ENCODE results near the gene ADGRA1.
"Not testable (repeated sequence)": the region's sequence is repeated elsewhere in the genome, so short reads cannot be mapped to it uniquely, and the experiment has no call there.

The ADGRA1 gene

DNA sequence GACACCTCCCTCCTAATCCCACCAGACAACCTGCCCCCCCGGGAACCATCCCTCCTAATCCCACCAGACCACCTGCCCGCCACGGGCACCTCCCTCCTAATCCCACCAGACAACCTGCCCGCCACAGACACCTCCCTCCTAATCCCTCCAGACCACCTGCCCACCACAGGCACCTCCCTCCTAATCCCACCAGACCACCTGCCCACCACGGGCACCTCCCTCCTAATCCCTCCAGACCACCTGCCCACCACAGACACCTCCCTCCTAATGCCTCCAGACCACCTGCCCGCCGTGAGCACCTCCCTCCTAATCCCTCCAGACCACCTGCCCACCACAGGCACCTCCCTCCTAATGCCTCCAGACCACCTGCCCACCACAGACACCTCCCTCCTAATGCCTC is 23.9 kb downstream of the ADGRA1 start:
- DNase-seq (ENCODE audit: low spot score): not testable (repeated sequence)

DNA sequence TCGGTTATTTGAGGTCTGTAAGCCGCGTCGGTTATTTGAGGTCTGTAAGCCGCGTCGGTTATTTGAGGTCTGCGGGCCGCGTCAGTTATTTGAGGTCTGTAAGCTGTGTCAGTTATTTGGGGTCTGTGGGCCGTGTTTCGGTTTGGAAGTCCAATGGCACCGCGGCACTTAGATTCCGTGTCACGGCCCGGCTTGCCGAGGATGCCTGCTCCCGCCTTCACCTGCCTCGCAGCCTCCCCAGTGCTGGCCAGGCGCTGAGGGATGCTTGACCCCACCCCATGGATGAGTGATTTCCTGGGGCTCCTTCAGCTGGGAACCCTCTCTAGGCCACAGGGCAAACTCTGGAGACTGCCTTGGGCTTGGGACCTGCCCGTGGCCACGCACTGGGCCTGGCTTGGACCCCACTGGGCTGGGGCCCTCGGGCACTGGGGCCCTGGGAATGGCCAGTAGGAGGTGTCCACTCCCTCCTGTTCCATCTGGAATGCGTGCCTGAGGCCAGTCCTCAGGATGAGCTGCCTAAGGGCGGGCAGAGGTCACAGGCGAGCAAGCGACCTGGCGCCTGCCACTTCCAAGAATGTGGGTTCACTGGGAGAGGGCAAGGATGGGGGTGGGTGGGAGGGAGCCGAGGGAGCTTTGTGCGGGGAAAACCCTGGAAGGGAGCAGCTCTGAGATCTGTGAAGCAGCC is 25.6 kb downstream of the ADGRA1 start:
- no peak for DNase-seq (ENCODE audit: low spot score)

DNA sequence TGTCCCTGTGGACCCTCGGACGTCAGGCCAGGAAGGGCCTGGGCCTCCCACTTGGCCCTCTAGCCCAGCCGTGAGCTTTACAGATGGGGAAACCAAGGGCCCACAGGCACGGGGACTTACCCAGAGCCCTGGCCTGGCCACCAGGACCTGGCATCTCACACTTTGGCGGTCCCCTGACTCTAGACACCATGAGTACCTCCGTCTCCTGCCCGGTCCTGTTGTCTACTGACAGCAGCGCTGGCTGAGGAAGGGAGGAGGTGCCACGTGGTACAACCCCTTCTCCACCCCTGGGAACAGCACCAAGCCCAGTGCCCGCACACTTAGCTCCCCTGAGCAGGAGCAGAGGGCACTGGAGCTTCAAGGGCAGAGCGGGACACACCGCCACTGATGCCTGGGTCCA is 26.1 kb downstream of the ADGRA1 start:
- no peak for DNase-seq (ENCODE audit: low spot score)

DNA sequence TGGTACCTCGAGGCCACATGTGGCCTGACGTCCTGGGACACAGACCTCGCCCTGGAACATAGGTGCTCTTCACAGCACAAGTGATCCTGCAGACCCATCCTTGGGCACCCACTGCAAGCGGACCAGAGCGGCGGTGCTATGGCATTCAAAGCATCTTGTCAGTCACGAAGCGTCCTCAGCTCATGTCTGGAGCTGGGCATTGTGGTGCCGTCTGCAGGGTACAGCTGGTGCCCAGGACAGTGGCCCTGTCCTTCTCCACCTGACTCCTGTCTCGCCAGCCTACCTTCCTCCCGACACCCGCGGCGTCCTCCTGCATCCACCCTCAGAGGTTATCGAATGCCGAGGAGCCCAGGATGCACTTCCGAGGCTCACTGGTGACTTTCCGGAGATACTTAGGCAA is 26.5 kb downstream of the ADGRA1 start:
- DNase-seq (ENCODE audit: low spot score): no peak

DNA sequence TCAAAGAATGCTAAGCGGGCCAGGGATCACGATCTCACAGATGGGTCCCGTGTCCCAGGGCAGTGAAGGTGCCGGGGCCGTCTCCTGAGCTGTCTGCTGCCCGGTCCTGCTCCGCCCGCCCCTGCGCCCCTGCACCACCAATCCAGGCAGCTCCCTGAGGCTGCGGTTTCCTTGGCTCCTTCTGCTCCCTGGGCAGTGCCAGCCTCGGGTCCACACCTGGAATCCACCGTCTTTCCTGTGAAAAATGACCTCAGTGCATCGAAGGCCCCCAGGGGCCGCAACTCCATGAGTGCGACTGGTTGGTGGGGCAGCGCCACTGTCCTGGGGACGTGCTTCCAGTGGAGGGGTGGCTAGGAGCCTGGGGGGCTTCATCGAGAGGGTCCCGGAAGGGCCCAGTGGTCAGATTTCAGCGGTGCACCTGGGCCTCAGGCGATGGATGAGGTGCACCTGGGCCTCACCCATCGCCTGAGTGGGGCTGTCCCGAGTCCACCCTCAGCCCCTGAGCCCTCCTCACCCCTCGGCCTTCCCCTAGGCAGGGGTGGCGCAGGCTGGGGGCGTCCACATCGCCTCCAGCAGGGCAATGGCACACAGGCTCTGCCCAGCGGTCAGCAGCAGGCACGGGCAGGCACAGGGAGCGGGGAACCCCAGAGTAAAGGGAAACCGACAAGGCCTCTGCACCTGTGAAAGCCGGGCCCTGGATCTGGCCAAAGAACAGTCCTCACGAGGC is 27.2 kb downstream of the ADGRA1 start:
- no peak for DNase-seq (ENCODE audit: low spot score)

DNA sequence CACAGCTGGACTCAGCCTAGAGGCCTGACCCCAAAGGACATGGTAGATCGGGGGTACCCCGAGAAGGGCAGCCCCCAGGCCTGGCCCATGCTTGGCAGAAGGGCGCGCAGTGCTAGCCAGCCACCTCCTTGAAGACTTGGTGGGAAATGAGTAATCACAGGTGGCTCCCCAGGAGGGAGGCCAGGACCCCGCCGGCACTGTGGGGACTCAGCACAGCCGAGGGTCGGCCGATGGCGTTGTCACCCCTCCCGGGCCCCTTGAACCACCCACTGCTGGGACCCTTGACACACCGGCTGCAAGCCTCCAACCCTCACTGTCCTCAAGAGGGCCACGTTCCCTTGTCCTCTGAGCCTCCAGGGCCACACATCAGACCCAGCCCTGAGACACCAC is 27.7 kb downstream of the ADGRA1 start:
- no peak for DNase-seq (ENCODE audit: low spot score)

DNA sequence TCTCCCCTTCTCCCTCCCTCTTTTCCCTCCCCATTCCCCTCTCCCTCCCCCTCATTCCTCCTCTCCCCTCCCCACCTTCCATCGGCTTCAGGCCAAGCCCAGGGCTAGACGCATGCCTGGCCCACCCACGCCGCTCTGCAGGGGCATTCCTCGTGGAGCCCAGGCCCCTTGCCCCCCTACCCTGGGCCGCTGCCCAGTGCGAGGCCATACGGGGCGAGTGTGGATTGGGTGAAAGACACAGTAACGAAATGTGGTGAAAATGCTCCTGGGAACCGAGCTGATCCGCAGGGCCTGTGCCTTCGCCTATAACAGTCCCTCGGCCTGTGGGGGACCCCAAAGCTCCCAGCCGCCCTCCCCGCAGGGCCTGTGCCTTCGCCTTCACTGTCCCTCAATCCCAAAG is 28.3 kb downstream of the ADGRA1 start:
- DNase-seq (ENCODE audit: low spot score): no peak

DNA sequence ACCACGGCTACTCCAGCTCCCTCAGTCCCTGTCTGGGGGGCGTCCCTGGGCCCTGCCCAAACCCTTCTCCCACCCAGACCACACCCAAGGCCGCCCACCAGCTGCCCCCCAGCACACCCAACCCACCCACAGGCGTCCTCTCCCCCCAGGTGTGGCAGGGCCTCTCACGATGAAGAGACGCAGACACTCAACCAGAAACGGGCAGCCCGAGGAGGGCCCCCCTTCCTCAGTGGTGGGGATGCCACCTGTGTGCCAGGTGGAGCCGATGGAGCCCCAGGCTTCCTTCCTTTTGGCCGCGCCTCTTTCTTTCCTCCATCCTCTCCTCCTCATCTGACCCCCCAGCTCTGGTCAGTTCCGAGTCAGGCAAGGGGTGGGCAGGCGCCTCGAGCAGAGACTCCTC is 28.7 kb downstream of the ADGRA1 start:
- DNase-seq (ENCODE audit: low spot score): no peak

DNA sequence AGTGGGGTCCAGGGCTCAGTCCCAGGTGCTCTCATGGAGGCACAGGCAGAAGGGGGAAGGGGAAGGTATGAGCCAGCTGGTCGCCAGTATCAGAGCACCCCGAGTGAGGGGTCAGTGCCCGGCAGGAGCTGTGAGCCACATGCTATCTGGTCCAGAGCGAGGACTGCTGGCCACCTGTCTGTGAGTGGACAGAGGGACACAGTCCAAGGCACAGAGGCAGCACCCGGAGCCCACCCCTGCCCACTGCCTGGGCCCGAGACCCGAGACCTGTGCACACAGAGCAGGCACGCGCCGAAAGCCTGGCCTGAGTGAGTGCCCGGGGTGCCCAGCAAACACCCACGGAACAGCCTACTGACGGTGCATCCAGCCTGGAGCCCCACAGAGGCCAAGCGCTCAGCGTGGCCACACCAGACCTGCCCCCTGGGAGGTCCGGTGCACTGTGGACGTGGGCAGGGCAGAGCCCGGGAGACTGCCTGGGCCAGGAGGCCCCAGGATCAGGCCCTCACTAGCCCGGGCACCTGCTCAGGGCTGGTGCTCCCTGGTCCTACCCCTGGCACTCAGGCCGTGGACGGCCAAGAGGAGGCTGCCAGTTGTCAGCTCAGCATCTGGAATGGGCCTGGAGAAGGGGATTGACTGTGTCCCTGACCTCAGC is 29.4 kb downstream of the ADGRA1 start:
- DNase-seq (ENCODE audit: low spot score): no peak

DNA sequence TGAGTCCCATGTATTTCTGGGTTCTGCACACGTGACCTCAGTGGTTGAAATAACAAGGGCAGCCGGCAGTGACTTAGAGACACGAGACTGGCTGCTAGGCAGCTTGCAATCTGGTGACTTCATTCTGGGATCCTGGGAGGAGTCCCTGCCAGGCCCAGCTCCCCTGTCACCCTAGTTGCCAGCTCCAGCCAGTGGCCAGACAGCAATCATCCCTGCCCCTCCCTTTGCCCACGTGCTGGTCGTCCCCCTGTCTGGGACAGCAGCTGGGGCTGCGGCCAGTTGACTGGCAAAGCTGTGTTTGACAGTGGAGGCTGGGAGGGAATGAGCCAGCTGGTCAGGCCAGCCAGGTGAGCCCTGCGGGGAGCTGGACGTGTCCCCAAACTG is 30.0 kb downstream of the ADGRA1 start:
- no peak for DNase-seq (ENCODE audit: low spot score)

DNA sequence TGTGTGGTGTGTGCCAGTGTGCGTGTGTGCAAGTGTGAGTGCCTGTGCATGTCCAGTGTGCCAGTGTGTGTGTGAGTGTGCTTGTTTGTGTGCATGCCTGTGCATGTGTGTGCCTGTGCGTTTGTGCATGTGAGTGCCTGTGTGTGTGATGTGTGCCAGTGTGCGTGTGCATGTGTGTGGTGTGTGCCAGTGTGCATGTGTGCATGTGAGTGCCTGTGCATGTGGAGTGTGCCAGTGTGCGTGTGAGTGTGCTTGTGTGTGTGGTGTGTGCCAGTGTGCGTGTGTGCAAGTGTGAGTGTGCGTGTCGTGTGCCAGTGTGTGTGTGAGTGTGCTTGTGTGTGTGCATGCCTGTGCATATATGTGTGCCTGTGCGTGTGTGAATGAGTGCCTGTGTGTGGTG is 33.8 kb downstream of the ADGRA1 start:
- DNase-seq (ENCODE audit: low spot score): no peak

DNA sequence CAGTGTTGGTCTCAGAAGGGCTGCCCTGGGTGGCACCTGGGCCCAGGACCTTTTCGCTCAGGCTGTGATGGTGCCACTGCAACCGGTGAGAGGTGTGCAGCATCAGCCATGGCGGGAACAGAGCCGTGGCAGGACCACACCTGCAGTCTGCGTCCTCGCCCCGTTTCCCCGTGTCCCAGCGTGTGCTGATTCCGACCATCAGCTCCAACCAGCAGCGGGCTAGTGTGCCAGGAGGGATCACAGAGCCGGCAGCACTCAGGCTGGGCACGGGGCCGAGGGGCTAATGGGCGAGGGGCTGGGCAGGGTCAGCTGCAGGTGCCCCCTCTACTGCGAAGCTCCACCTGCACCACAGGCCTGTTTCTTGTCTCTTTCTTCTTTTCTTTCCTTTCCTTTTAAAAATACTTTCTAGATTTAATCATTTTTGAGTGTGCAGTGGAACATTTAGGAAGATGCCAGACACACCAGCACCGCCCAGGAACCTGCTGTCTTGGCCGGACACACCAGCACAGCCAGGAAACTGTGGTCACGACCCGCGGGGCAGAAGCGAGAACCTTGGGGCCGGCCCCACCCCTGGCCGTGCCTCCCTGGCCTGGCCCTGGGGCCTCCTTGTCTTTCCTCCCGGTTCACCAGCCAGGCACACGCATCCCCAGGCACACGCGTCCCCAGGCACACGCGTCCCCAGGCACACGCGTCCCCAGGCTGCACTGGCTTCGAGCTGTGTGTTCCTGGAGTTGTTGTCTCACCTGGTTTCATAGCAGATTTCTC is 34.6 kb downstream of the ADGRA1 start:
- DNase-seq (ENCODE audit: low spot score): no peak

DNA sequence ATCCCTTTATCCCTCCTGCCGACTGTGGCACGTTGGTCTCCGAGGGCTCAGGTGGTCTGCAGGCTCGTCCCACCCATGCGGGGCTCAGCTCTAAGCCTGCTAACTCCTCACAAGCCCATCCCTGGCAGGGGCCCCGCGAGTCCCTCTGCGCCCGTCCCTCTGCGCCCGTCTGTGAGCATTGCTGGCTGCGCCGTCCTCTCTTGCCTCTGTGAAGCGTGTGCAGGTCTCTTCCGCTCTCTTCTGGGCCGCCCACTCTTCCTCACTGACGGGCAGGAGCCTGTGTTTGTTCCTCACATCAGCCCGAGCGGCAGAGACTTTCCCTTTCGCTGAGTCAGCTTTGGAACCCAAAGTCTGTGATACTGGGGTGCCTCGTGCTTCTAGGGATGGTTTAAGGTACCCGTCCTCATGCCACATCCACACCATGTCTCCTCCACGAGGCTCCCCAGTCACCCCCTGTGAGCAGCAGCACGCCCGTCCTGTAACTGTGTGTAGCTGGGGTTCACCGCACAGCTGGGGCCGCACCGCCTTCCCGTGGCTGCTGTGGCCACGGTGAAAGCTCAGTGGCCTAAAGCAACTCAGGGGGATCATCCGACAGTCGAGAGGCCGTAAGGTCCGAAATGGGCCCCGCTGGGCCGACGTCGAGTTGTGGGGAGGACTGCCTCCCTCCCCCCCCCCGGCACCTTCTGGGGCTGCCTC is 35.5 kb downstream of the ADGRA1 start:
- no peak for DNase-seq (ENCODE audit: low spot score)

DNA sequence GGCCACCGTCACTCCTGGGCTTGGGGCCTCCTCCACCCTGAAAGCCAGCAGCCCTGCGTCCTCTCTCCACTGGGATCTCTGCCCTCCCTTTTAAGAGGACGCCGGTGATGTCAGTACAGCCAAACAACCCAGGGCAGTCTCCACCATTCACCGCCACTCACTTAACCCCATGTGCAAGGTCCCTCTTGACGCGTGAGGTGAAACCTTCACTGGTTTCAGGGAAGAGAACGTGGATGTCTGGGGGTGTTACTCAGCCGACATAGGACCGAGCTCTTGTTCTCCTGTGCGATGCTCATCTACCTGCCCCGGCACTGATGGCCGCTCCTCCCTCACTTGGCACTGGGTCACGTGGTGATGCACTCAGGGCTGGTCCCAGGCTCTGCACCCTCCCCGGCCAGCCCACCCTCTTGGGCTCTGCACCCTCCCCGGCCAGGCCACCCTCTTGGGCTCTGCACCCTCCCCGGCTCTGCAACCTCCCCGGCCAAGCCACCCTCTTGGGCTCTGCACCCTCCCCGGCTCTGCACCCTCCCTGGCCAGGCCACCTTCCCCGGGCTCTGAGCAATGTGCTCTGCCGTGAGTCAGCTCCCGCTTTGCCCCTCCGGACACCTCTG is 36.1 kb downstream of the ADGRA1 start:
- DNase-seq (ENCODE audit: low spot score): no peak

DNA sequence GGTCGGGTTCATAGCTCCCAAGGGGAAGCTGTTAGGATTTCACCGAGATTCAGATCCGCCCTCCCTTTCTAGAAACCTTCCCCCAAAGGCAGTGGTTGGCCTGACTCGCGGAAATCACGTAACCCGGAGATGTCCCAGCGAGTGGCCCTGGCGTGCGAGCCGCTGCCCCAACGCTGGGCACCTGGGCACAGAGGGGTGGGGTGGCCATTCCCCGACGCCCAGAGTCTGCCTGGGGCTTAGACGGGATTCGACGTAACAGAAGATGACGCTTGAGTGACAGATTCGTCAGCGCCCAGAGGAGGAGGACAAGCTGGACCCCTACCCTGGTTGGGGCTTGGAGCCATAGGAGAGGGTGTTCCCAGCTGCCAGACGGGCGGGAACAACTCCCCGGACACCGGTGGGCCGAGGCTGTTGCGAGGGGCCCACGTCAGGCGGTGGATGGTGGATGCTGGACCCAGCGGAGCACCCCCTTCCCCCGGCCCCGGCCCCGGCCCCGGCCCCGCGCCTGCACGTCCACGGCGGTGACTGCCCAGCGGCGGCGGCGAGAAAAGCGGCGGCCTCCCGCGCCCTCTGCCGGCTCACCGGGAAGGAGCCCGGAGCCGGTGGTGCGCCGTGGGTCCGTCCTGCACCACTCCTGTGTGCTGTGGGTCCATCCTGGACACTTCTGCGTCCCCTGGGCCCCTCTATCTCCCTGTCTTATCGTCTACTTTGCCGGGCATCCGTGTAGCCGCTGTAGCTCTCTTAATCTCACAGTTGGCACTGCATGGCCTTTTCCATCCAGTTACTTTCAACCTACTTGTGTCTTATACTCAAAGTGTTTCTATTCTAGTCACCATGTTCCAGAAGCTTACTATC is 36.9 kb downstream of the ADGRA1 start:
- DNase-seq (ENCODE audit: low spot score): no peak

DNA sequence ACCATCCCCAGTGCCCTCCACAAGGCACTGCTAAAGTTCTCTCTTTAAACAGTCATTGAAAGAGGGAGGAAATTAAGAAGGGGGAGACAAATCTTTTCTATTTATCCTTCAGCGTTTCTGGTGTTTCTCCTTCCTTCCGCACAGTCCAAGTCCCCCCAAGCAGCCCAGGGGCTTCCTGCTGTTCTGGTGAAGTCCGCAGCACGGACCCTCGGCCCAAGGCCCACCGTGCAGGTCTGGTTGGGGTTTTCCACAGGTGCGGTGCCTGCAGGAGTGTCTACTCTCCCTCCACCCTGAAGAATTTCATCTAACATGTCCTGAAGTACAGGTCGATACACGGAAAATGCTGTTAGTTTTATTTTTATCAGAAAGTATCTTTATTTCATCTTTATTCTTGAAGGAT is 38.2 kb downstream of the ADGRA1 start:
- no peak for DNase-seq (ENCODE audit: low spot score)

DNA sequence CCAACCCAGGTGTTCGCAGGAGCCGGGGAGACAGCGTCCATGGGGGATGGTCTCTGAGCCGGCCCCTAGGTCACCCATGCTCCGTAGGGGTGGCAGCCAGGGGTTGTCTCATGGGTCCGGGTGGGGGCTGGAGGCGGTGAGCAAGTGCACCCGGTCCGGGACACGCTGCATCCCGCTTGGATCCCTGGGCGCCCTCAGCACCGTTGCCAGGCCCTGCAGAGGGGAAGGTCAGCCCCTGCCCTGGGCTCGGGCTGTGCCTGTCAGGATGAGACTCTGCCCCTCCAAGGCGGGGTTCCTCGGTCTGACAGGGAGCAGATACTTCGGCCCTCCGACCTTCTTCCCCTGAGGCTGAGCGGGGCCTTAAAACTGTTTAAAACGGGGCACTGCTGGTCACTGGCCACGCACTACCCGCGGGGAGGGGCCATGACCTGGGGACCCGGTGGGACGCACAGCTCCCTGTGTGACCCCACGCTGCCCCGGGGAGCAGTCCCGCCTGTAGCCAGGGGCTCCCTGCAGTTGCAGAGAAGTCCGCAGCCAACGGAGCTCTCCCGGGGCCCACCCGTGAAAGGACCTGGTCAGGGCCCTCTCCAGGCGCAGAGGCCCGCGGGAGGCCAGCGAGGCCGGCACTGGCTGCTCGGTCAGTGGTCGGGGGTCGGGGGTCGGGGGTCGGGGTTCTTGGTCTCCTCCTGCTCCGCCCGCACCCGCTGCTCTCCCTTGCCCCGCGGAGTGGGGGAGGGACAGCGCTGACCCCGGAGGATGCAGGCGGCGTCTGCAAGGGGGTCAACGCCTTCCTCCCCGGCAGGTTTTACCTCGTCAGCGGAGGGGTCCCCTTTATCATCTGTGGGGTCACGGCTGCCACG is 38.9 kb downstream of the ADGRA1 start:
- DNase-seq (ENCODE audit: low spot score): no peak

DNA sequence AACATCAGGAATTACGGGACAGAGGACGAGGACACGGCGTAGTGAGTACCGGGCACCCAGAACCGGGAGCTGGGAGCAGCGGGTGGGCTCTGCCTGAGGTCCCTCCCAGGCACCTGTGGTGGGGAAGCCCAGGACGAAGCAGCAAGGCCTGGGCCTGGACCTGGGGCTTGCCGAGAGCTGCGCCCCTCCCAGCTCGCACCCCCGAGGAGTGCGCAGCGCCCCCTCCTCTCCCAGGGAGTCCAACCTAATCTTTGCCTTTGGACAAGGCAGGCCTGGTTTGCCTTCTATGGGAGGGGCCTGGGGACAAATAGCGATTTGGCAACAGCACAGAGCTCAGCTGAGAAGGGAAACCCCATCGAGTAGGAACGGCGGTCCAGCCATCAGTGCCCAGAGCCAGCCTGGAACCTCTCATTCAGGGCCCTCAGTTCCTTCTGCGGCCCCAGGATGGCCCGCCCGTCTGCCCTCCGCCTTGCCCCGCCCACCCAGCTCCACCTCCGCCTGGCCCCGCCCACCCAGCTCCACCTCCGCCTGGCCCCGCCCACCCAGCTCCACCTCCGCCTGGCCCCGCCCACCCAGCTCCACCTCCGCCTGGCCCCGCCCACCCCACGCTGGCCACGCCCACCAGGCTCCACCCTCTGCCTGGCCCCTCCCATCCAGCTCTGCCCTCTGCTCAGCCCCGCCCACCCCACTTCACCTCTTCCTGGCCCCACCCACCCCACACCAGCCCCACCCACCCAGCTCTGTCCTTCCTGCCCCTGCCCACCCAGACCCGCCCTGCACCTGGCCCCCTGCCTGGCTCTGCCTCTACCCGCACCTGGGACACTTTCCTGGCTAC is 39.8 kb downstream of the ADGRA1 start:
- no peak for DNase-seq (ENCODE audit: low spot score)
